Keratinocyte (primary cell): ENCODE measurements around the gene CFAP45. TPM values are rescaled to one million over a fixed set of nuclear protein-coding genes. Genes with fewer than 3 reads are reported as not detected.

ENCODE experiments used
- DNase-seq: peaks from one replicate; pipeline ENCODE4 v3.0.0-alpha.2; 2011; ENCODE audit warnings: low read depth, missing footprints, low spot score
- FAIRE-seq: peaks from 2 replicates; lab custom pipeline; 2011; peaks lifted over from hg19 to GRCh38; lab: Jason Lieb, UNC
- H2AFZ ChIP-seq: 2 replicates; pipeline ENCODE4 v1.6.0; 2012; ENCODE audit warnings: low read length, control low read depth, inconsistent platforms; ENCODE audit not compliant: control insufficient read depth
- H3K27ac ChIP-seq: 2 replicates; pipeline ENCODE4 v1.5.1; 2011; ENCODE audit warnings: low read length; ENCODE audit not compliant: control insufficient read depth, insufficient read depth
- H3K27me3 ChIP-seq: 3 replicates; pipeline ENCODE4 v1.6.0; 2011; ENCODE audit warnings: low read length; ENCODE audit not compliant: control insufficient read depth, insufficient read depth; ENCODE audit errors: extremely low read depth
- H3K36me3 ChIP-seq, 2 experiments: 2 replicates in 1 of 2; 3 replicates in 1 of 2; pipeline ENCODE4 v1.5.1; 2011; ENCODE audit warnings: low read length in 2 of 2, mild to moderate bottlenecking in 1 of 2; ENCODE audit not compliant: control insufficient read depth in 2 of 2, insufficient read depth in 2 of 2; ENCODE audit errors: extremely low read depth in 1 of 2
- H3K4me1 ChIP-seq: 3 replicates; pipeline ENCODE4 v1.5.1; 2011; ENCODE audit warnings: low read length; ENCODE audit not compliant: control insufficient read depth, insufficient read depth; ENCODE audit errors: extremely low read depth
- H3K4me2 ChIP-seq: 3 replicates; pipeline ENCODE4 v1.6.0; 2011; ENCODE audit warnings: low read depth, low read length; ENCODE audit not compliant: control insufficient read depth, insufficient read depth; ENCODE audit errors: extremely low read depth
- H3K4me3 ChIP-seq, 3 experiments: fragments of 200-600 bp in 1 of 3; sonication (generic) in 1 of 3; 2 replicates in 2 of 3; 3 replicates in 1 of 3; pipeline ENCODE4 v1.5.1; 2011 to 2016; ENCODE audit warnings: low read length in 3 of 3, mild to moderate bottlenecking in 3 of 3, control low read depth in 2 of 3, inconsistent platforms in 1 of 3, low read depth in 1 of 3, mixed read lengths in 1 of 3, mixed run types in 1 of 3, moderate library complexity in 1 of 3; ENCODE audit not compliant: control insufficient read depth in 2 of 3, insufficient read depth in 2 of 3; ENCODE audit errors: extremely low read depth in 1 of 3
- H3K79me2 ChIP-seq: 2 replicates; pipeline ENCODE4 v1.6.0; 2012; ENCODE audit warnings: low read length; ENCODE audit not compliant: control insufficient read depth, insufficient read depth
- H3K9ac ChIP-seq: 3 replicates; pipeline ENCODE4 v1.6.0; 2011; ENCODE audit warnings: low read length; ENCODE audit not compliant: control insufficient read depth, insufficient read depth; ENCODE audit errors: extremely low read depth
- H3K9me1 ChIP-seq: 3 replicates; pipeline ENCODE4 v1.6.0; 2011; ENCODE audit warnings: low read length; ENCODE audit not compliant: control insufficient read depth, insufficient read depth; ENCODE audit errors: extremely low read depth
- H3K9me3 ChIP-seq: 2 replicates; pipeline ENCODE4 v1.5.1; 2012; ENCODE audit warnings: low read depth, low read length; ENCODE audit not compliant: control insufficient read depth
- H4K20me1 ChIP-seq: 3 replicates; pipeline ENCODE4 v1.6.0; 2011; ENCODE audit warnings: low read length; ENCODE audit not compliant: control insufficient read depth, insufficient read depth; ENCODE audit errors: extremely low read depth
- CTCF ChIP-seq, 3 experiments: IDR thresholded peaks in 1 of 3; conservative IDR thresholded peaks in 1 of 3; optimal IDR thresholded peaks in 1 of 3; 2 replicates in 2 of 3; 3 replicates in 1 of 3; pipeline versions ENCODE3 to v1.5.1; 2011; ENCODE audit warnings: low read length in 3 of 3, mild to moderate bottlenecking in 3 of 3, moderate library complexity in 2 of 3, control low read depth in 1 of 3, inconsistent platforms in 1 of 3; ENCODE audit not compliant: insufficient read depth in 2 of 3; ENCODE audit errors: extremely low read depth in 1 of 3
- EZH2 ChIP-seq: IDR thresholded peaks from one replicate; pipeline ENCODE4 v1.6.1; 2012; ENCODE audit warnings: inconsistent platforms, mild to moderate bottlenecking, low read length, moderate library complexity
- dilution Hi-C: fragments of 300-500 bp; cut with MboI; formaldehyde crosslinking; loops from one replicate; pipeline ENCODE4 v1.7.0; 2020; ENCODE audit warnings: low sequenced_read_pairs; ENCODE audit not compliant: extremely low pct_ligation_motif_present
- polyA plus RNA-seq, 5 experiments: library from polyadenylated mRNA; depleted of rRNA in 3 of 5; stranded (reverse) in 3 of 5; stranded (forward) in 1 of 5; unstranded in 1 of 5; fragments of >200 nt; gene quantifications; 1 replicate in 1 of 5; 2 replicates in 3 of 5; 3 replicates in 1 of 5; pipeline versions ENCODE4 v1.2.1 to v1.2.3, GENCODE V29; 2011 to 2012; ENCODE audit warnings: missing spikeins in 2 of 5, low read depth in 1 of 5, low replicate concordance in 1 of 5

CFAP45 gene
- polyA plus RNA-seq, 1 donor (not counting 4 experiments of a cell fraction or from before 2014, with no cell fraction given) = 2.3 TPM

- Histone ChIP-seq H3K4me3 (peak overlapping the region in 1 of 3 experiments; percentile 26), H3K9ac (no peak overlapping the region), H3K4me1 (peaks cover 48% of the 10 kb centered on the region), H3K36me3 (no peaks in the 10 kb centered on the region), H3K79me2 (no peaks in the 10 kb centered on the region), H3K4me2 (peak overlapping the region; percentile 39), H3K9me3 (no peaks in the 10 kb centered on the region), H3K27me3 (no peaks in the 10 kb centered on the region), H3K27ac (no peak overlapping the region), H2AFZ (peak overlapping the region; percentile 69), H3K9me1 (peaks cover 4% of the 10 kb centered on the region), H4K20me1 (no peaks in the 10 kb centered on the region)
- DNase-seq (no peak), FAIRE-seq (no peak)
- TF ChIP-seq EZH2 (no peak), CTCF (optimal IDR thresholded peaks at IDR 0.05 in 1 of 3, IDR thresholded peaks at IDR 0.05 in 1 of 3, conservative IDR thresholded peaks at IDR 0.05 in 1 of 3; ENCODE audit: extremely low read depth in 1 of 3, insufficient read depth in 2 of 3, low read length in 3 of 3) (no peak)
- dilution Hi-C loops = no loop called here
Observed at GRCh38 chr1:159872891-159873290, 27.1 kb downstream of the CFAP45 start.

DNA sequence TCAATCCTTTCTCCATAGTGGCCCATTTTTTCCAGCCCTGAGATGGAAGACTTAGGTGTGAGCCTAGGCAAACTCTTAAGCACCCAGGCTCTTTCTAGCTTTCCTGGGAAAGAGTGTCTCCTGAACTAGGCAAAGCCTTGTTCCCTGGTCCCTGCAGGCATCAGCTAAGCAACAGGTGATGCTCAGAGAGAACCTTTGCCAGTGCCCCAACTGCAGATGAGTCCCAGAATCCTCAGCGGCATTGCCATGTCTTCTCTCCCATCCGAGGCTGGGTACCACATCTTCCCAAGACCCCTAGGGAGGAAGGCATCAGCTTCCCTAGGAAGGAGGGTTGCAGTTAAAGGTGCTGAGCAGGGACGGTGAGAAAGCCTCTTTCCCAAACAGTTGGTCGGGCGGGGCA lies 29.3 kb downstream of the CFAP45 start:
- no peak overlapping the region for H3K9ac ChIP-seq
- H3K4me1 ChIP-seq = peaks cover 70% of the 10 kb centered on the region
- no peak overlapping the region for H2AFZ ChIP-seq
- H3K9me1 ChIP-seq = peaks cover 4% of the 10 kb centered on the region
- DNase-seq (no peak), FAIRE-seq (no peak)
- H4K20me1 ChIP-seq = no peaks in the 10 kb centered on the region
- no peaks in the 10 kb centered on the region for H3K79me2 ChIP-seq
- no peak overlapping the region for H3K4me3 ChIP-seq
- H3K4me2 ChIP-seq = no peak overlapping the region
- no peak overlapping the region for H3K27ac ChIP-seq
- no peaks in the 10 kb centered on the region for H3K27me3 ChIP-seq
- H3K36me3 ChIP-seq = no peaks in the 10 kb centered on the region
- dilution Hi-C loops = no loop called here
- TF ChIP-seq CTCF (optimal IDR thresholded peaks at IDR 0.05 in 1 of 3, IDR thresholded peaks at IDR 0.05 in 1 of 3, conservative IDR thresholded peaks at IDR 0.05 in 1 of 3; ENCODE audit: extremely low read depth in 1 of 3, insufficient read depth in 2 of 3, low read length in 3 of 3) (no peak), EZH2 (no peak)
- no peaks in the 10 kb centered on the region for H3K9me3 ChIP-seq
